Testis (tissue), 2 donors: ENCODE measurements around the gene SLMAP.

ENCODE experiments used
- POLR2A ChIP-seq: fragments of 450-650 bp; IDR thresholded peaks from one replicate; pipeline ENCODE4 v1.6.1; 2017; ENCODE audit warnings: antibody characterized with exemption, mild to moderate bottlenecking, moderate library complexity
- TF ChIP-seq, protein P1 (sequence below), 3 experiments: fragments of 450-650 bp in 2 of 3; fragments of 200-600 bp in 1 of 3; sonication (generic) in 1 of 3; IDR thresholded peaks; one replicate each; pipeline ENCODE4 v1.5.1; 2016 to 2019; ENCODE audit warnings: antibody characterized with exemption in 3 of 3, mild to moderate bottlenecking in 2 of 3, moderate library complexity in 1 of 3

DNA sequence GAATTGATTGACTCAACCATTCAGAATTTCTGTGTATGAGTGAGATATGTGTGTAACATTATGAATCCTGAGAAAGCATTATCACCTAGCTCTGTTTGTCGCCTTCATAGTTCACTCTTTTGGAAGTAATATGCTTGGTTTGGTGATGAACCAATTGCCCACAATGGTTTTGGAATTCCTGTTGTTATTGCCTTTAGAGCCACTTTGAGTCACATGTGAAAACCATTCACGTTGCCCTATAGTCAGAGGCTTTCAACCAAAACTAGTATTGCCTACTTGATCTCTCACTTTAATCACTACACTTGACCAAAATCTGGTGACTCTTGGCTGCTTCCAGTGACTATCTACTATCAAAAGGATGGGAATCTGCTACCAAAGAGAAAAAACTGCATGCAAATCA, 173.9 kb downstream of the SLMAP start:
- TF ChIP-seq, protein P1, sequence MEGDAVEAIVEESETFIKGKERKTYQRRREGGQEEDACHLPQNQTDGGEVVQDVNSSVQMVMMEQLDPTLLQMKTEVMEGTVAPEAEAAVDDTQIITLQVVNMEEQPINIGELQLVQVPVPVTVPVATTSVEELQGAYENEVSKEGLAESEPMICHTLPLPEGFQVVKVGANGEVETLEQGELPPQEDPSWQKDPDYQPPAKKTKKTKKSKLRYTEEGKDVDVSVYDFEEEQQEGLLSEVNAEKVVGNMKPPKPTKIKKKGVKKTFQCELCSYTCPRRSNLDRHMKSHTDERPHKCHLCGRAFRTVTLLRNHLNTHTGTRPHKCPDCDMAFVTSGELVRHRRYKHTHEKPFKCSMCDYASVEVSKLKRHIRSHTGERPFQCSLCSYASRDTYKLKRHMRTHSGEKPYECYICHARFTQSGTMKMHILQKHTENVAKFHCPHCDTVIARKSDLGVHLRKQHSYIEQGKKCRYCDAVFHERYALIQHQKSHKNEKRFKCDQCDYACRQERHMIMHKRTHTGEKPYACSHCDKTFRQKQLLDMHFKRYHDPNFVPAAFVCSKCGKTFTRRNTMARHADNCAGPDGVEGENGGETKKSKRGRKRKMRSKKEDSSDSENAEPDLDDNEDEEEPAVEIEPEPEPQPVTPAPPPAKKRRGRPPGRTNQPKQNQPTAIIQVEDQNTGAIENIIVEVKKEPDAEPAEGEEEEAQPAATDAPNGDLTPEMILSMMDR (IDR thresholded peaks at IDR 0.05), result no peak
- no peak for TF ChIP-seq POLR2A
